ENCODE results near the gene RAB30. TPM values are rescaled to one million over a fixed set of nuclear protein-coding genes. Genes with fewer than 3 reads are reported as not detected.
A peak's percentile ranks its signal among the peaks of the same experiment; 100 is the strongest.

The RAB30 gene
- total and polyA plus RNA-seq, 9 of the 15 experiments (the other 6 are each of a cell fraction or from before 2014, with no cell fraction given) = 0.29 to 1.3 (median 1.0) TPM

GRCh38 chr11:83008581-83008923 is 63.1 kb downstream of the RAB30 start:
- WGBS (ENCODE audit: insufficient coverage, low coverage, missing lambda C conversion rate) = 67% methylated on average over 2 of the region's 2 CpGs
- Histone ChIP-seq H3K9me1 (ENCODE audit: control insufficient read depth, insufficient read depth, low read length) (no peaks in the 10 kb centered on the region), H3K27me3 (ENCODE audit: control insufficient read depth in 2 of 2, insufficient read depth in 2 of 2, low read length in 2 of 2) (no peaks in the 10 kb centered on the region), H3K79me2 (ENCODE audit: control insufficient read depth, insufficient read depth, low read length) (no peaks in the 10 kb centered on the region), H3K9ac (ENCODE audit: insufficient read depth in 1 of 2, low read depth in 2 of 2, low read length in 2 of 2) (no peak overlapping the region), H3K4me1 (replicated peaks in 1 of 2; ENCODE audit: control insufficient read depth in 2 of 2, insufficient read depth in 2 of 2, low read length in 2 of 2) (peaks cover 13 to 27% of the 10 kb centered on the region in 2 experiments; a peak in 4 of 5 replicates), H2AFZ (ENCODE audit: low read depth, low read length) (peak overlapping the region; percentile 88), H3K4me2 (ENCODE audit: insufficient read depth, low read length) (peak overlapping the region; percentile 58; the same call in 1 of the 2 replicates), H3K4me3 (no peak overlapping the region), H3K36me3 (ENCODE audit: control insufficient read depth, insufficient read depth, low read length) (no peaks in the 10 kb centered on the region), H3K9me3 (replicated peaks; ENCODE audit: control insufficient read depth, insufficient read depth, low read depth, low read length) (no peaks in the 10 kb centered on the region), H3K27ac (ENCODE audit: extremely low read depth, low read depth, low read length) (peak overlapping the region; percentile 60), H4K20me1 (replicated peaks; ENCODE audit: control insufficient read depth, insufficient read depth, low read length) (no peaks in the 10 kb centered on the region)
- ATAC-seq = peak; percentile 38
- FAIRE-seq = no peak
- intact Hi-C loops (cut with micrococcal nuclease) = loop anchor here (5.0 kb wide), 2 partner anchors 64 to 101 kb away; partner anchors contain the start of gene RAB30
- in situ Hi-C loops (cut with MboI) = no loop called here
- TF ChIP-seq HMBOX1 (IDR thresholded peaks at IDR 0.05) (peak; percentile 37; the same call in 1 of the 2 replicates), XRCC4 (IDR thresholded peaks at IDR 0.05; ENCODE audit: extremely low read depth, insufficient read depth, insufficient read length) (no peak)
- DNase-seq (ENCODE audit: extremely low read depth in 1 of 4, low spot score in 3 of 4) = peak in 1 of 4 experiments; percentile 22
- BruUV-seq (replicated peaks) = no TSS peak
- ChIA-PET CTCF (ENCODE audit: low intra/inter-chr PET ratio) (no interaction called here), POLR2A (no interaction called here)

GRCh38 chr11:83007909-83008580 is 63.7 kb downstream of the RAB30 start:
- no peaks in the 10 kb centered on the region for H3K36me3 ChIP-seq (ENCODE audit: control insufficient read depth, insufficient read depth, low read length)
- ChIA-PET CTCF (ENCODE audit: low intra/inter-chr PET ratio) (no interaction called here), POLR2A (interaction anchor here (0.9 to 1.4 kb wide), 4 partner anchors 10 to 81 kb away, joined by 3 to 7 read pairs (median 3); no protein-coding TSS in a partner anchor)
- no peaks in the 10 kb centered on the region for H3K27me3 ChIP-seq (ENCODE audit: control insufficient read depth in 2 of 2, insufficient read depth in 2 of 2, low read length in 2 of 2)
- peak; percentile 92 for FAIRE-seq
- ATAC-seq = peak; percentile 97
- H3K27ac ChIP-seq (ENCODE audit: extremely low read depth, low read depth, low read length) = peak overlapping the region; percentile 60
- peak overlapping the region in 1 of 2 experiments; percentile 28; a peak in 1 of 4 replicates for H3K9ac ChIP-seq (ENCODE audit: insufficient read depth in 1 of 2, low read depth in 2 of 2, low read length in 2 of 2)
- 2% methylated on average over 6 of the region's 6 CpGs for WGBS (ENCODE audit: insufficient coverage, low coverage, missing lambda C conversion rate)
- H3K9me1 ChIP-seq (ENCODE audit: control insufficient read depth, insufficient read depth, low read length) = no peaks in the 10 kb centered on the region
- DNase-seq (ENCODE audit: extremely low read depth in 1 of 4, low spot score in 3 of 4) = peak; percentile 62 to 95 (median 79)
- peak overlapping the region; percentile 58 for H3K4me2 ChIP-seq (ENCODE audit: insufficient read depth, low read length)
- in situ Hi-C loops (cut with MboI) (no loop called here), intact Hi-C loops (cut with micrococcal nuclease) (loop anchor here (5.0 kb wide), 2 partner anchors 64 to 101 kb away; partner anchors contain the start of gene RAB30)
- peak overlapping the region; percentile 88 for H2AFZ ChIP-seq (ENCODE audit: low read depth, low read length)
- BruUV-seq (replicated peaks) = no TSS peak
- peaks cover 13 to 27% of the 10 kb centered on the region in 2 experiments; a peak in 4 of 5 replicates for H3K4me1 ChIP-seq (replicated peaks in 1 of 2; ENCODE audit: control insufficient read depth in 2 of 2, insufficient read depth in 2 of 2, low read length in 2 of 2)
- H3K4me3 ChIP-seq = no peak overlapping the region
- H3K9me3 ChIP-seq (replicated peaks; ENCODE audit: control insufficient read depth, insufficient read depth, low read depth, low read length) = no peaks in the 10 kb centered on the region
- no peaks in the 10 kb centered on the region for H3K79me2 ChIP-seq (ENCODE audit: control insufficient read depth, insufficient read depth, low read length)
- no peaks in the 10 kb centered on the region for H4K20me1 ChIP-seq (replicated peaks; ENCODE audit: control insufficient read depth, insufficient read depth, low read length)
- TF ChIP-seq ETS1 (conservative IDR thresholded peaks at IDR 0.05; ENCODE audit: control insufficient read depth, low read depth, low read length) (0 out of 2 replicates have a peak, but pooled peaks have one; percentile 39), NBN (IDR thresholded peaks at IDR 0.05; ENCODE audit: low read depth) (peak; percentile 85; the same call in 1 of the 2 replicates), L3MBTL2 (IDR thresholded peaks at IDR 0.05) (peak; percentile 84), FOXK2 (conservative IDR thresholded peaks at IDR 0.05 in 1 of 2, IDR thresholded peaks at IDR 0.05 in 1 of 2; ENCODE audit: low read depth in 2 of 2) (peak; percentile 57 to 72), SMARCE1 (IDR thresholded peaks at IDR 0.05) (peak; percentile 88), MAFF (IDR thresholded peaks at IDR 0.05; ENCODE audit: low read length) (no peak), TCFL5 (CRISPR knock-in tag; conservative IDR thresholded peaks at IDR 0.05) (no peak), MCM3 (IDR thresholded peaks at IDR 0.05) (no peak), RB1 (IDR thresholded peaks at IDR 0.05; ENCODE audit: low read depth) (peak; percentile 45; the same call in 1 of the 2 replicates), FUS (optimal IDR thresholded peaks at IDR 0.05; ENCODE audit: low read depth, low read length) (no peak), ZFP1 (CRISPR knock-in tag; IDR thresholded peaks at IDR 0.05) (no peak), KAT2B (IDR thresholded peaks at IDR 0.05; ENCODE audit: low read depth, low read length) (no peak), ZNF23 (CRISPR knock-in tag; IDR thresholded peaks at IDR 0.05) (no peak)
